ENCODE measurements around the gene SLC13A3. TPM values are rescaled to one million over a fixed set of nuclear protein-coding genes. Genes with fewer than 3 reads are reported as not detected.

Gene SLC13A3
- total RNA-seq, 1 experiment from 2014 or later, result 1.3 TPM

- intact Hi-C loops (cut with micrococcal nuclease; ENCODE audit: unreplicated experiment), result no loop called here
- TF ChIP-seq CTCF (conservative IDR thresholded peaks at IDR 0.05; ENCODE audit: low read depth, low read length), result no peak
- no peak for TF ChIP-seq EZH2 (IDR thresholded peaks at IDR 0.05; ENCODE audit: borderline replicate concordance, low read depth, low read length, poor library complexity, severe bottlenecking)
- Histone ChIP-seq H3K27ac (ENCODE audit: low read depth, low read length, poor library complexity, severe bottlenecking) (no peak overlapping the region), H3K4me3 (ENCODE audit: low read depth, low read length, poor library complexity, severe bottlenecking) (no peak overlapping the region), H3K4me1 (ENCODE audit: insufficient read depth, low read length, poor library complexity, severe bottlenecking) (peaks cover 10% of the 10 kb centered on the region), H3K36me3 (ENCODE audit: insufficient read depth, low read length, poor library complexity, severe bottlenecking) (no peaks in the 10 kb centered on the region), H3K9me3 (ENCODE audit: low read depth, low read length, poor library complexity, severe bottlenecking) (no peaks in the 10 kb centered on the region), H3K27me3 (replicated peaks; ENCODE audit: insufficient read depth, low read depth, low read length, poor library complexity) (no peaks in the 10 kb centered on the region)
- POLR2A ChIA-PET (ENCODE audit: low non-redundant PET), result no interaction called here
- CTCF ChIA-PET, result no interaction called here
- no peak for DNase-seq (ENCODE audit: low spot score)
- no TSS peak for BruUV-seq (replicated peaks)
Observed at GRCh38 chr20:46581391-46581790, 69.9 kb downstream of the SLC13A3 start.

GRCh38 chr20:46580613-46581205 is 70.5 kb downstream of the SLC13A3 start:
- Histone ChIP-seq H3K27me3 (replicated peaks; ENCODE audit: insufficient read depth, low read depth, low read length, poor library complexity) (no peaks in the 10 kb centered on the region), H3K4me1 (ENCODE audit: insufficient read depth, low read length, poor library complexity, severe bottlenecking) (peaks cover 10% of the 10 kb centered on the region), H3K4me3 (ENCODE audit: low read depth, low read length, poor library complexity, severe bottlenecking) (no peak overlapping the region), H3K9me3 (ENCODE audit: low read depth, low read length, poor library complexity, severe bottlenecking) (no peaks in the 10 kb centered on the region), H3K27ac (ENCODE audit: low read depth, low read length, poor library complexity, severe bottlenecking) (no peak overlapping the region), H3K36me3 (ENCODE audit: insufficient read depth, low read length, poor library complexity, severe bottlenecking) (no peaks in the 10 kb centered on the region)
- BruUV-seq (replicated peaks), result no TSS peak
- intact Hi-C loops (cut with micrococcal nuclease; ENCODE audit: unreplicated experiment), result no loop called here
- TF ChIP-seq CTCF (conservative IDR thresholded peaks at IDR 0.05; ENCODE audit: low read depth, low read length), result no peak
- no peak for TF ChIP-seq EZH2 (IDR thresholded peaks at IDR 0.05; ENCODE audit: borderline replicate concordance, low read depth, low read length, poor library complexity, severe bottlenecking)
- ChIA-PET CTCF (no interaction called here), POLR2A (ENCODE audit: low non-redundant PET) (no interaction called here)
- DNase-seq (ENCODE audit: low spot score), result no peak

- H3K36me3 ChIP-seq (ENCODE audit: insufficient read depth, low read length, poor library complexity, severe bottlenecking), result no peaks in the 10 kb centered on the region
- intact Hi-C loops (cut with micrococcal nuclease; ENCODE audit: unreplicated experiment), result no loop called here
- BruUV-seq (replicated peaks), result no TSS peak
- H3K4me3 ChIP-seq (ENCODE audit: low read depth, low read length, poor library complexity, severe bottlenecking), result no peak overlapping the region
- no peak for DNase-seq (ENCODE audit: low spot score)
- peaks cover 6% of the 10 kb centered on the region for H3K4me1 ChIP-seq (ENCODE audit: insufficient read depth, low read length, poor library complexity, severe bottlenecking)
- H3K9me3 ChIP-seq (ENCODE audit: low read depth, low read length, poor library complexity, severe bottlenecking), result no peaks in the 10 kb centered on the region
- TF ChIP-seq CTCF (conservative IDR thresholded peaks at IDR 0.05; ENCODE audit: low read depth, low read length), result no peak
- TF ChIP-seq EZH2 (IDR thresholded peaks at IDR 0.05; ENCODE audit: borderline replicate concordance, low read depth, low read length, poor library complexity, severe bottlenecking), result no peak
- H3K27ac ChIP-seq (ENCODE audit: low read depth, low read length, poor library complexity, severe bottlenecking), result no peak overlapping the region
- CTCF ChIA-PET, result no interaction called here
- no peaks in the 10 kb centered on the region for H3K27me3 ChIP-seq (replicated peaks; ENCODE audit: insufficient read depth, low read depth, low read length, poor library complexity)
- POLR2A ChIA-PET (ENCODE audit: low non-redundant PET), result no interaction called here
Observed at GRCh38 chr20:46578745-46579144, 72.5 kb downstream of the SLC13A3 start.
